ENCODE data around the gene RHEB.

RHEB gene, protein sequence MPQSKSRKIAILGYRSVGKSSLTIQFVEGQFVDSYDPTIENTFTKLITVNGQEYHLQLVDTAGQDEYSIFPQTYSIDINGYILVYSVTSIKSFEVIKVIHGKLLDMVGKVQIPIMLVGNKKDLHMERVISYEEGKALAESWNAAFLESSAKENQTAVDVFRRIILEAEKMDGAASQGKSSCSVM

DNA sequence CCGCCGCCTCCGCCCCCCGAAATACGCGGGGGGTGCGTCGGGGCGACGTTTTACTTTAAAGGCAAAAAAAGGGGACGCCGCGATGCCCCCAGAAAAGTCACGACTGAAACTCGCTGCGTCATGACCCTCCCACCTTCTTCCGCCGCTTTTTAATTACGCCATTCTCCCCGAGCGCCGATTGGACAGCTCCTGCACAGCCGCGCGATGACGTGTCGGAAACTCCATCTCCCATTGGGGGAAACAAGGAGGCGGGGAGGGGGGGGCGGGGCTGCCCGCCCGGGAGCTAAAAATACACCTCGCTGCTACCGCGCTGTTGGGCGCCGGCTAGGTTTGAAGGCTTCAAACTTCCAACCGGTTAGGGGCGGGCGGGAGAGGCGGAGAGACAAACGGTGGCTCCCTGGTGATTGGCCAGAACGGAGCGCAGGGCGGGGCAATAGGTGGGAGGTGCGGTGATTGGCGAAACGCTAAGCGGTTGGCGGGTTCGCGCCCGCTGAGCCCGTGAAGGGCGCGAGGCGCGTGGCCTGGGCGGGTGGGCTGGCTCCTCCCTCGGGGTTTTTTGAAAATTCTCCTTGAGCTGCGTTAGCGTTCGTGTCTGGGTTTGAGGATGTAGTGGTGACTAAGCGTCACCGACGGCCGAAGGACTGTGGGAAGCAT lies at the start of gene RHEB:
Gene RHEB (minus strand): TSS at position 131 of the 654 bp plus-strand sequence. CDS start 384 bp downstream, outside the sequence.
- no peak for TF ChIP-seq EZH2 (IDR thresholded peaks at IDR 0.05; ENCODE audit: borderline replicate concordance, low read depth, low read length, severe bottlenecking)
- peak within 1 kb of the TSS; percentile 90 for H3K4me2 ChIP-seq (ENCODE audit: insufficient read depth, low read length)
- peaks cover 39% of the 10 kb centered on the region for H3K4me1 ChIP-seq (ENCODE audit: insufficient read depth, low read length)
- H3K79me2 ChIP-seq (ENCODE audit: insufficient read depth, low read length), result peaks cover 45% of the 10 kb centered on the region
- peak; percentile 99 for DNase-seq
- peaks cover 9% of the 10 kb centered on the region for H3K9me3 ChIP-seq (ENCODE audit: insufficient read depth, low read length, severe bottlenecking)
- peak within 1 kb of the TSS; percentile 80 to 94 for H3K4me3 ChIP-seq (ENCODE audit: low read depth in 1 of 2, low read length in 2 of 2)
- H3K27me3 ChIP-seq (ENCODE audit: insufficient read depth, low read length, poor library complexity), result no peaks in the 10 kb centered on the region
- peaks cover 7% of the 10 kb centered on the region; the same call in 1 of the 2 replicates for H3K36me3 ChIP-seq (ENCODE audit: insufficient read depth, low read length)
- H2AFZ ChIP-seq (ENCODE audit: low read depth, low read length), result peak within 1 kb of the TSS; percentile 78
- ATAC-seq (ENCODE audit: insufficient read depth, low read depth), result peak; percentile 88
- peak within 1 kb of the TSS; percentile 87 for H3K27ac ChIP-seq (ENCODE audit: low read length)
- peak within 1 kb of the TSS; percentile 96 for H3K9ac ChIP-seq (ENCODE audit: low read depth, low read length)
- peaks cover 40% of the 10 kb centered on the region for H4K20me1 ChIP-seq (ENCODE audit: insufficient read depth, low read length)

- ATAC-seq (ENCODE audit: insufficient read depth, low read depth) (no peak), DNase-seq (no peak)
Observed at GRCh38 chr7:151566897-151567320, 47.2 kb upstream of the RHEB start.

GRCh38 chr7:151565541-151565940 lies 45.8 kb upstream of the RHEB start:
- Histone ChIP-seq H3K79me2 (ENCODE audit: insufficient read depth, low read length) (no peaks in the 10 kb centered on the region), H2AFZ (ENCODE audit: low read depth, low read length) (no peak overlapping the region), H4K20me1 (ENCODE audit: insufficient read depth, low read length) (no peaks in the 10 kb centered on the region), H3K36me3 (ENCODE audit: insufficient read depth, low read length) (no peaks in the 10 kb centered on the region), H3K4me3 (ENCODE audit: low read depth in 1 of 2, low read length in 2 of 2) (no peak overlapping the region), H3K27me3 (ENCODE audit: insufficient read depth, low read length, poor library complexity) (peaks cover 48% of the 10 kb centered on the region), H3K4me2 (ENCODE audit: insufficient read depth, low read length) (no peak overlapping the region), H3K9me3 (ENCODE audit: insufficient read depth, low read length, severe bottlenecking) (no peaks in the 10 kb centered on the region), H3K4me1 (ENCODE audit: insufficient read depth, low read length) (no peaks in the 10 kb centered on the region), H3K9ac (ENCODE audit: low read depth, low read length) (no peak overlapping the region), H3K27ac (ENCODE audit: low read length) (no peak overlapping the region)
- TF ChIP-seq EZH2 (IDR thresholded peaks at IDR 0.05; ENCODE audit: borderline replicate concordance, low read depth, low read length, severe bottlenecking) (no peak), CTCF (IDR thresholded peaks at IDR 0.05; ENCODE audit: borderline replicate concordance, extremely low read depth, low read length, poor library complexity, severe bottlenecking) (no peak)
- DNase-seq (no peak), ATAC-seq (ENCODE audit: insufficient read depth, low read depth) (no peak)

More at GRCh38 chr7:151566897-151567320, 47.2 kb upstream of the RHEB start:
- no peak overlapping the region for H3K27ac ChIP-seq (ENCODE audit: low read length)
- no peaks in the 10 kb centered on the region for H4K20me1 ChIP-seq (ENCODE audit: insufficient read depth, low read length)
- H3K79me2 ChIP-seq (ENCODE audit: insufficient read depth, low read length), result no peaks in the 10 kb centered on the region
- no peak overlapping the region for H3K4me2 ChIP-seq (ENCODE audit: insufficient read depth, low read length)
- H3K9ac ChIP-seq (ENCODE audit: low read depth, low read length), result no peak overlapping the region
- H3K4me1 ChIP-seq (ENCODE audit: insufficient read depth, low read length), result no peaks in the 10 kb centered on the region
- H3K4me3 ChIP-seq (ENCODE audit: low read depth in 1 of 2, low read length in 2 of 2), result no peak overlapping the region
- no peaks in the 10 kb centered on the region for H3K9me3 ChIP-seq (ENCODE audit: insufficient read depth, low read length, severe bottlenecking)
- peaks cover 45% of the 10 kb centered on the region for H3K27me3 ChIP-seq (ENCODE audit: insufficient read depth, low read length, poor library complexity)
- no peak for TF ChIP-seq CTCF (IDR thresholded peaks at IDR 0.05; ENCODE audit: borderline replicate concordance, extremely low read depth, low read length, poor library complexity, severe bottlenecking)
- TF ChIP-seq EZH2 (IDR thresholded peaks at IDR 0.05; ENCODE audit: borderline replicate concordance, low read depth, low read length, severe bottlenecking), result no peak
- H3K36me3 ChIP-seq (ENCODE audit: insufficient read depth, low read length), result no peaks in the 10 kb centered on the region
- no peak overlapping the region for H2AFZ ChIP-seq (ENCODE audit: low read depth, low read length)

- H3K27ac ChIP-seq (ENCODE audit: low read length), result no peak overlapping the region
- H3K4me3 ChIP-seq (ENCODE audit: low read depth in 1 of 2, low read length in 2 of 2), result no peak overlapping the region
- no peaks in the 10 kb centered on the region for H4K20me1 ChIP-seq (ENCODE audit: insufficient read depth, low read length)
- H2AFZ ChIP-seq (ENCODE audit: low read depth, low read length), result no peak overlapping the region
- H3K4me1 ChIP-seq (ENCODE audit: insufficient read depth, low read length), result no peaks in the 10 kb centered on the region
- H3K36me3 ChIP-seq (ENCODE audit: insufficient read depth, low read length), result no peaks in the 10 kb centered on the region
- no peak for DNase-seq
- no peak for ATAC-seq (ENCODE audit: insufficient read depth, low read depth)
- H3K9ac ChIP-seq (ENCODE audit: low read depth, low read length), result no peak overlapping the region
- H3K27me3 ChIP-seq (ENCODE audit: insufficient read depth, low read length, poor library complexity), result peaks cover 16% of the 10 kb centered on the region
- H3K4me2 ChIP-seq (ENCODE audit: insufficient read depth, low read length), result no peak overlapping the region
- H3K9me3 ChIP-seq (ENCODE audit: insufficient read depth, low read length, severe bottlenecking), result no peaks in the 10 kb centered on the region
- TF ChIP-seq CTCF (IDR thresholded peaks at IDR 0.05; ENCODE audit: borderline replicate concordance, extremely low read depth, low read length, poor library complexity, severe bottlenecking), result no peak
- TF ChIP-seq EZH2 (IDR thresholded peaks at IDR 0.05; ENCODE audit: borderline replicate concordance, low read depth, low read length, severe bottlenecking), result no peak
- no peaks in the 10 kb centered on the region for H3K79me2 ChIP-seq (ENCODE audit: insufficient read depth, low read length)
Observed at GRCh38 chr7:151560243-151560642, 40.5 kb upstream of the RHEB start.
